HK-2 (cell line): ENCODE measurements around the gene LY6G6F.

ENCODE experiments used
- DNase-seq: peaks from one replicate; pipeline ENCODE4 v3.0.0-alpha.2; 2018; ENCODE audit not compliant: unreplicated experiment

The LY6G6F gene

GRCh38 chr6:31676322-31676903 lies 30.3 kb upstream of the LY6G6F start:
- DNase-seq: no peak

DNA sequence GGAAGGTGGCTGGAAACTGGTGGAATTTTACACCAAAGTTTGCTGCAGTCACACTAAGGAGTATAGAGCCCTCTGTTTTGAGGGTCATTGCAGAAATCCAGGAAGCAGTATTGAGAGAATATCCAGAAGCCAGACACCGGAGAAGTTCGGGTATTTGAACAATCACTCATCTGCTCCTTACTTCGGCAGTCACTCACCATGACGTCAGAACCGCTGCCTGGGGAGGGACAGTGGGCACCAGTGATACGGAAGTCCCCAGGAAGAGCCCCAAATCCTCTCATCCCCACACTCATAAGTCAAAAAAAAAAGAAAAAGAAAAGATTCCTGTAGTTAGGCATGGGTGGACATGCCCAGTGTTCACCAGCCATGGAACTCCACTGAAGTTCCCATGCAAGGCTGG lies 29.8 kb upstream of the LY6G6F start:
- no peak for DNase-seq

GRCh38 chr6:31677955-31678354 lies 28.7 kb upstream of the LY6G6F start:
- no peak for DNase-seq

DNA sequence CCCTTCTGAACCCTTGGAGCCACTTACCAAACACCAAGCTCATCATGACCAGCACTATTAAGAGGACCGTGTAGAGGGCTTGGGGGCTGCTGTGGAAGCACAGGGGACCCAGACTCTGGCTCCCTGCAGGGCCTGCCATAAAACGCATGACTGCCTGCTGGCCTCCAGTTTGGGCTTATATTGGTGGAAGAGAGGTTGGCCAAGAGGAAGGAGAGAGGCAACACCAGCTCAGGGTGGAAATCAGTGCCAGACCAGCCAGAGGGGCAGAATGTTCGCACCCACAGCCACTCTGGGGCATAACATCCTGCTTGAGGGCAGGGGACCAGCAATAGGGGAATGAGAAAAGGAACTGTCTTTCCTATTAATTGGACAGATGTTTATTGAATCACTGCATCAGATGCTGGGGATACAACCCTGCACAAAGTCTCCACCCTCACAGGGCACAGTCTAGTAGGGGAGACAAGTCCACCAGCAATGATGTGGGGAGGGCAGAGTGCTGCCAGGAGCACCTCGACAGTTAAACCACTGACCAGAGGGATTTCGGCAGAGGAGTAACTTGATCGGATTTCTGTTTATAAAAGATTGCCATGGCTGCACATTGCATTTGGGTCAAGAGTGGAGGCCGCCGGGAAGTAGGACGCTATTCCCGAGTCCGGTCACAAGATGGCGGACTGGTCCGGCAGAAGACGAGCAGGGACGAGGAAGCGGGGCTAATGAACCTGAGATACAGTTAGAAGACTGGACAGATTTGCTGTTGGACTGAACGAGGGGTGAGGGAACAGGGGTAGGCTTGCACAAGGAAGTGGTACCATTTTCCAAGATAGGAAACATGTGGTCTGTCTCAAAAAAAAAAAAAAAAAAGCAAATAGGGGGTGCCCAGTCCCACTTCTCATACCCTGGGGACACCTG lies 26.2 kb upstream of the LY6G6F start, which contains the start of gene LY6G5C:
TSS of gene LY6G5C (minus strand) at position 842 of the 909 bp plus-strand sequence. CDS start at position 148, 694 bp downstream.
- DNase-seq: peak; percentile 80

DNA sequence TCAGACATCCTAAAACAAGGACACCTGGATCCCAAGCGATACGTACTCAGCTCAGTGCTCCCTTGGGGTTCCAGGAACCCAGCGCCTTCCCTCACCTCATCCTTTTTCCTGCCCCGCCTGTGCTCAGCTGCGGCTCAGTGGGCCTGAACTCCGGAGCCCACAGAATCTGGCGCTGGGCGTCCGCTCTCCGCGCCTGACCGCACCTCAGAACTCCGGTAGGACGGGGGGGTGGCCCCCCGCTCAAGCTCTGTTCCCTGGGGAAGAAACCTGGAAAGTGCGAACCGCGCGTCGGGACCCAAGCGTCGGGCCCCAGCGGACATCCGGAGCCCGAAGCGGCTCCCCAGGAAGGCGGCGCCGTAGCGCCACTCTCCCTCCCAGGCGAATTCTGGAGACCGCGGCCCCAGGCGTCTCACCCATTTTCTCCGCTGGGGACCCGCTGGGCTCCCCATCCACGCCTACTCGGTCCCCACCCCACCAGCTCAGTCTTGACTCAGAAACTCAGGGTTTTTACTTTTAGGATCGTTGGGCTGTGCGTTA lies 25.5 kb upstream of the LY6G6F start:
- peak; percentile 70 for DNase-seq

GRCh38 chr6:31683591-31683990 lies 23.1 kb upstream of the LY6G6F start:
- DNase-seq: no peak

DNA sequence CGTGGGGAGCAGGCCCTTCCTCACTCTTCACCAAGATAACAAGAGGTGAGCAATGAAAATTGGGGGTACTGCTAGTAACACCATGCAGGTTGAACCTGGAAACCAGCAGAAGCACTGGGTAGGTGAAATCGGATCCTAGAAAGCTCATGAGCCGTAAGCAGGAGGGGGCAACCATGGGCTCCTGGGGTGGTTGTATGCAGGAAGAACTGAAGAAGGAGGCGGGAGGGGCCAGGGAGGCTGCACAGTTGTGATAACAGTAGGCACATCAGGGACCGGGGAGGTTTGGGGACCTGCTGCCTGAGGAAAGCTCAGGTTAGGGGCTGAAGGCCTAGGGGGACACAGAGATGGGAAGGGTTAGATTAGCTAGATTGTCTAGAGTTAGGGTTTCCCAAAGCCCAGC lies 20.2 kb upstream of the LY6G6F start:
- DNase-seq: no peak

DNA sequence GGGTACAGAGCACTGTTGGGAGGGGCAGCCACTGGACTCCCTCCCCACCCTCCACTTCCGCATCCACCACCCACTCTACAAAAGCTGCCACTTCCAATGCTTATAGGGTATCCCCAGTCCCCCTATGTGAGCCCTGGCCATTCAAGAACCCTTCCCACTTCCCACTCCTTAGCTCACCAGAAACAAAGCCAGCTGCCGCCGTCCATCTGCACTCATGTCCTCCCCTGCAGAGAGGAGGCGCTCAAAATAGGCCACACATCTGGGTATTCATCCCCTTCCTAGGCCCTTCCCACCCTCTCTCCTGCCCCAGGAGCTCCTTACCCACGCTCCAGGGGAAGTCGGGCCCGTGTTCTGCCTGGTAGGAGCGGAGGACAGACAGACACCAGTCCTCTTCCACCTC lies 19.3 kb upstream of the LY6G6F start:
- DNase-seq: no peak

DNA sequence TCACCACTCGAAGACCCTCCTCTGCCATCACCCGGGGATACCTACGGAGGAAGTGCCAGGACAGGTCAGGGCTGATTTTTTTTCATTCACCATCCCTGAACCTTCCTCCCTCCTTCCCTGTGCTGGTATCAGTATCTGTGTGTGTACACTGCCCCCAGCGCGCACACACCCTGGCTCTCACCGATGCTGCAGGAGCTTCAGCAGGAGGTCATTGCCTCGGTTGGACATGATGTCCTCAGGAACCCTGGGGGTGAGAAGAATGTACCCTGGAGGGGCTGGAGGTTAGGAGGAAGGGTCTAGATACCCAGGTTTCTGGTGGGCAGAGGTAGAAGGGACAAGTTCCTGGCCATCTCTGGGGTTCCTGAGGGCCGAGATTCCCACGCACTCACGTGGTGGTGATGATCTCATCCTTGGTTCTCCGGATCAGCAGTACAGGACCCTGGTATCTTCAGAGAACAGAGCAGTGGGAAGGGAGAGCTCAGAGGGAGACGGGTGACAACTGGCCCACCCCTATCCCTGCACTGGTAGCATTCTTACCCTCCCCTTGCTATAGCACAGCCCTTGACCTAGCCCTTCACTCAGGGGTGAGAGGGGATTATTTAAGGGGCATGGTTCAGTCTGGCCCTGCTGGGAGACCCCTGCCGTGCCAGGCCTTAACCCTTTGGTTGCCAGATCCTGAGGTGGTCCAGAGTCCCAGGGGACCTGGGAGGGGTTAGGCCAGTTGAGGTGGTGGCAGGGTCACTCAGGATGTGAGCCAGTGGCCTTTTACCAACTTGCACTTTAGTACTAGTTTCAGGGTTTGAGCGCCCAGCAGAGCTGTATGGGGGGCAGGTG lies 18.6 kb upstream of the LY6G6F start:
- no peak for DNase-seq

DNA sequence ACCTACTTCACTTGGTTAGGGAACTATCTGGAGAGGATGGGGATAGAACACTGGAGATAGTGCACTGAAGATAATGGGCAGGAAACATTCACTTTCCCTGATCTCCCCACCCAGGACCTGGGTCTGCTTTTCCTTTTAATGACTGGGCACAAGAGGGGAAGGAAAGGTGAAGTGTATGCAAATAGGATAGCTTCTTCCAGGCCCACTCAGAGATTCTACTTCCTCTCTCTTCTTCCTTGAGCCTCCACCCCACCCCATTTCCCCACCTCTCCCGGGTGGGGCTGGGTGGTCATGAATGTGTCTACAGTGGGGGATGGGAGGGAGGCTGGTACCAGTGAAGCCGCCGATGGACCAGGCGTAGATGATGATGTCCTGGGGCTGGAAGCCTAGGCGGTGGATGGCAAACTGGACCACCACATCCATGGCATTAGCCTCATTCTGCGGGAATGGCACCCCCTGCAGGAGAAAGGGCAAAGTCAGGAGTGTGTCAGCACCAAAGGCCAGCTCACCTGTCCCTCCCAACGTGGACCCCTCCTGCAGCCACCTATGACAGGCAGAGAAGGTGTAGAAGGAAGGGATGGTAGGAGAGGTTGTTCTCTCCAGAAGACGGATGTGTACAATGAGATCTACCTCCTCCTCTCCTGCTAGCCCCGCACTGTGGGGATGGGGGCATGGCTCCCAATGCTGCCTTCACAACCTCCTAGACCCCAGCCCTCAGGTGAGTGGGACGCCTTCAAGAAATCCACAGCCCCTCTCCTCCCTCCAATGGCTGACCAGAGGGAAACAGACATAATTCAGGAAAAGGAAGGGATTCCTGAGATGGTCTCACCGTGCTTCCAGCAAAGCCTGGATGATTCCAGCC lies 17.2 kb upstream of the LY6G6F start:
- no peak for DNase-seq

DNA sequence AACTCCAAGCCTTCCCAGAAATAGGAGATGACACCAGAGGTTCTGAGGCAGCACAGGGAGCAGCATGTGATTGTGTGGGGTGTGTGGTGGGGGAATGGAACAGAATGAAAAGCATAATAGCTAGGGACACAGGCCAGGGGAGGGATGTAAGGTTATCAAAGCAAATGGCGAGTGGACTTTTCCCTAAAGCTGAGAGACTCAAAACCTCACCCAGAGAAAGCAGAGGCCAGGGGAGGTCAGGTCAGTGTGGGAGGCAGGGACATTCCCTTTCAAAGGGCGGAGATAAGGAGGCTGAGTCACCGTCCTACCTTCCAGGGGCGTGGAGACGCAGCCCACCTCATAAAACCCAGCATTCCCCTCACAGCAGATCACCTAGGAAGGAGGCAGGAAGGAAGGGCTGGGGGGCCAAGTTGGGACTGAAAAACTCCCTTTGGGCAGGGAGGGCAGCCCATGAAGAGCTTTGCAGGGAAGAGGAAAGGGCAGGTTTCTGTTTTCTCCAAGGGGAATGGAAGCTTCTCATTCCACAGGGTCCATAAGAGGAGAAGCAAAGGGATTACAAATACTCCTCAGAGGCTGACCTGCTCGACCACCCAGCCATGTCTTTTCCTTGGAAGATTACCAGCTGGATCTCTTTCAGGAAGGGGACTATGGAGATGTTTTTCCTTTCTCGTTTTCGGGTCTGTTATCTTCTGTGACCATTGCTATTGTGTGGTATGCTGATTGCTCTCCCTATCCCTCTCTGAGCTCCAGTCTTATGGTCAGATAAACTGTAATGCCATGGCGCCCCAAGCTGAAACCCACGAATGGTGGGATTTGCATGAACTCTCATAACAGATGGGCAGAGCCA lies 16.2 kb upstream of the LY6G6F start:
- no peak for DNase-seq

GRCh38 chr6:31691078-31691463 lies 15.6 kb upstream of the LY6G6F start:
- DNase-seq: no peak

- no peak for DNase-seq
These were observed 15.0 kb upstream of the LY6G6F start for GRCh38 chr6:31691564-31692108.

DNA sequence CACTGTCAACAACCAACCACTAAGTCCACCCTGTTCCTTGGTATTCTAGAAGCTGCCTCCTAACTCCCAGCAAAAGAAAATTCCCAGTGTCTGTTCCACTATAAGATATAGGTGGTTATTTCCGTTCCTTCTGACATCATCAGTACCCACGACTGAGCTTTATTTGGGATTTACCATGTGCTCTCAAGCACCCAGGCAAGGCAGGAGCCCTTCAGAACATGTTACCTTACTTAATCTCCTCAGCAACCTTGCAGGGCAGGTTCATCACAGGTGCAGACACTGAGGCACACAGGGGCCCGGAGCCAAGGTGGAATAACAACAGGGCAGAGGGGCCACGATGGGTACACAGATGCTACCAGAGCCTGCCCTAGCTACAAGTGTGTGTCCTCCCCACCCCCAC lies 14.3 kb upstream of the LY6G6F start:
- DNase-seq: no peak

DNA sequence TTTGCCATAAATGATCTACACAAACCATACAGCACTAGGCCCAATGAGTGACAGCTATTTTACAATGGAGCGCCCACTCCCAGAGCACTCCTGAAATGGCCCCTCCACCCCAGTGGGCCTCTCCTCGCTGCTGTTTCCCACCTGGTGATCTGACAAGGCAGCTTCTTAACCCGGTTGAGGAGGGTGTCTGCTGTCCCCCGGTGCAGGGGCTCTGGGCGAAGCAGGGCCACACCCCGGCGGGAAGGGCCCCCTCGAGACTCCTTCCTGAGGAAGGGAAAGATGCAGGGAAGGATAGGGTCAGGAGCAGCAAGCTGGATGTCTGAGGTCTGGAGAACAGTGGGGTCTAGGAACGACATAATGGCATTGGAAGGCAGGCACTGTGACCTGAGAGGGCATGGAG lies 13.8 kb upstream of the LY6G6F start:
- DNase-seq: no peak

DNA sequence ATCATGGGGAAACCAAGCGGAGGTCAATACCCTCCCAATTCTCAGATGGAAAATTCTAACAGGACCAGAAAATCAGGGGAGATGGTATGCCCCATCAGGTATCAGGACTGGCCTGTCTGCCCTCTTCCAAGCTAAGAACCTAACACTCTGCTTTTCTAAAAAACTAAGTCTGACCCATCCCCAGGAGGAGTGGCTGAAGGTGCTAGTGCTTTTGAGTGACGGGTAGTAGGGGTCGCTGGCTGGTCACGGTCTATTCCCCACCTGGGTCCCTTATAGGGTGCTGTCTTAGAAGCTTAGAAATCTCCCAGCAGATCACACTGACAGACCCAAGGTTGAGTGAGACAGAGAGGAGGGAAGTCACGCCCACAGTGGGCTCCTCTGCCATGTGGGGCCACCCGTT lies 13.1 kb upstream of the LY6G6F start:
- DNase-seq: no peak

GRCh38 chr6:31697555-31697954 lies 9.1 kb upstream of the LY6G6F start:
- no peak for DNase-seq

- no peak for DNase-seq
These were observed 5.8 kb upstream of the LY6G6F start for GRCh38 chr6:31700740-31701401.

- DNase-seq: no peak
These were observed 4.8 kb upstream of the LY6G6F start for GRCh38 chr6:31701666-31702404.
